Lung microvascular endothelial cell (primary cell): ENCODE measurements around the gene TRAPPC12. TPM values are rescaled to one million over a fixed set of nuclear protein-coding genes. Genes with fewer than 3 reads are reported as not detected.

Source experiments
- DNase-seq, 2 donors: peaks; one replicate each; pipeline versions ENCODE4 v3.0.0 to v3.0.0-alpha.2; 2010; ENCODE audit warnings: low read depth in 2 of 2
- total RNA-seq: library from RNA; depleted of rRNA; stranded (reverse); fragments of >200 nt; gene quantifications from 2 replicates; pipeline ENCODE4 v1.2.1, GENCODE V29; 2014

The TRAPPC12 gene
- total RNA-seq, 1 donor from 2014 or later: 49.4 TPM

GRCh38 chr2:3465844-3466481 lies 86.5 kb downstream of the TRAPPC12 start:
- DNase-seq: peak in 1 of 2 donors; percentile 55

GRCh38 chr2:3466482-3466863 lies 87.0 kb downstream of the TRAPPC12 start:
- no peak for DNase-seq

GRCh38 chr2:3466966-3467365 lies 87.5 kb downstream of the TRAPPC12 start:
- no peak for DNase-seq

GRCh38 chr2:3467654-3468053 lies 88.2 kb downstream of the TRAPPC12 start:
- DNase-seq: no peak

GRCh38 chr2:3468296-3468988 lies 88.9 kb downstream of the TRAPPC12 start:
- DNase-seq: no peak

GRCh38 chr2:3469486-3469885 lies 90.0 kb downstream of the TRAPPC12 start:
- no peak for DNase-seq

- DNase-seq: peak in 1 of 2 donors; percentile 37
Measured at GRCh38 chr2:3470166-3470651, 90.7 kb downstream of the TRAPPC12 start.

DNA sequence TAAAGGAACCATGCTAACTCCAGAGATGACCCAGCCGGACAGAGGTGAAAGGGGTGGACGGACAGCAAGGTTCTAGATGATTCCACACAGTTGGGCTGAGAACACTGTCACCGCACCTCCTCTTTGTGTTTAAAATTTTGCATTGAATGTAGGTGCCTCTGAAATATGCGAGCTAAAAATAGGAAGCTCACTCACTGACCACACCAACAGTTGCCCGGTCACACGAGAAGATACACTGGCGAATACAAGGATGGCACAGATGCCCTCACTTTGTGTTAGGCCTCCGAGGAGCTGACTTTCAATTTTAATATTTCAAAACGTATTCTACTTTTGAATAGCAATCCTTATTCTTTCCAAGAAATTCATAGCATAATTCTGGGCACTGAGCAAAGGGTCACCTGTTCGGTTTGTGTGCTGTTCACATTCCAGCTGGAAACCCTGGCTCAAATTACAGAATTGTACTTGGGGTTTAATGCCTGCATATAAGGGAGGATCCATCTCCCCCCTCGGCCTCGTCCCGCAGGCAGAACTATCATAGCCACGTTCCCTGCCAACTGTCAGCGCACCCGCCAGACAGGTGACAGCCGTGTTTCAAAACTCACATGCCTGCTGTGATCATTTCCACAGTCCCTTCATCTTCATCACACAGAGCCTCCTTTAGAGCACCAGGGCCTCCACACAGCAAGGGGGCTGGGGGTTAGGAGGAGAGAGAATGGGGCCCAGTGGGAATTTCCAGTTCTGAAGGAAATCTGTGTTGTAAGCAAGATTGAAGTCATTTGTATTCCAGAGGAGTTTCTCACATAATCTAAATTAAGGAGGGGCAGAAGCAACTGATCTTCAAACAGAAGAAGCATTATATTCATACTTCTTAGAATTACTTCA lies 91.6 kb downstream of the TRAPPC12 start:
- DNase-seq: no peak

DNA sequence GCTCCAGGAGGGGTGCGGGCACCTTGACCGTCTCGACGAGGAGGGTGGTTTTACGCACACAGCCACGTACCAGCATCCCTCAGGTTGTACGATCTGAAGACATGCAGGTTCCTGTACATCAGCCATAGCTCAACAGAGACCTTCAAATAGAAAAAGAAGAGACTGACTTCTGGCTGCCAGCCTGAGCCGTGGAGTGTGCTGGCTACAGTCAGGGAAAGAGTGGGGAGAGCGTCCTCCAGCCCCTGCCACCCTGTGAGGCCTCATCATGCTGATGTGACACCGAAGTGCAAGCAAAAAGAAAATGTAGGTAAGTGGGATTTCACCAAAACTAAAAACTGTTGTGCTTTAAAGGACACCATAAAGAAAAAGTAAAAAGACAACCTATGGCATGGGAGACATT lies 92.8 kb downstream of the TRAPPC12 start:
- DNase-seq: no peak

DNA sequence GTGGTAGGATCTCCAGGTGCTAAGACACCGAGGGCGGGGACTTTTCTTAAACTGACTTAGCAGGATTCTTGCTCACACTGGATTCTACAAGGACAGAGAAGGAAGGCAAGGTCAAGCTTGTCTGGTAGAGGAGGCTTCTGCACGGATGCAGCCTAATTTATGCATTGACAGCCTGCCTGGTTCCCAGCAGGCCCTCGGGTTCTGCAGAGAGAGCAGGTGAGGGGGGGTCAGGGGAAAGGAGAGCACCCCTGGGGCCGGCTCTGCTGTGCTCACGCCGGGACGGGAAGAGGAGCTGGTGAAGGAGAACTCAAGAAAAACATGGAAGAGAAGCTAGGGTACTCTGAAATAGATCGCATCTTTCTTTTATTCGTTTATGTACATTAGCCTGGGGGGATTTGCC lies 93.5 kb downstream of the TRAPPC12 start:
- DNase-seq: no peak

- DNase-seq: no peak
Measured at GRCh38 chr2:3475771-3476170, 96.3 kb downstream of the TRAPPC12 start.

DNA sequence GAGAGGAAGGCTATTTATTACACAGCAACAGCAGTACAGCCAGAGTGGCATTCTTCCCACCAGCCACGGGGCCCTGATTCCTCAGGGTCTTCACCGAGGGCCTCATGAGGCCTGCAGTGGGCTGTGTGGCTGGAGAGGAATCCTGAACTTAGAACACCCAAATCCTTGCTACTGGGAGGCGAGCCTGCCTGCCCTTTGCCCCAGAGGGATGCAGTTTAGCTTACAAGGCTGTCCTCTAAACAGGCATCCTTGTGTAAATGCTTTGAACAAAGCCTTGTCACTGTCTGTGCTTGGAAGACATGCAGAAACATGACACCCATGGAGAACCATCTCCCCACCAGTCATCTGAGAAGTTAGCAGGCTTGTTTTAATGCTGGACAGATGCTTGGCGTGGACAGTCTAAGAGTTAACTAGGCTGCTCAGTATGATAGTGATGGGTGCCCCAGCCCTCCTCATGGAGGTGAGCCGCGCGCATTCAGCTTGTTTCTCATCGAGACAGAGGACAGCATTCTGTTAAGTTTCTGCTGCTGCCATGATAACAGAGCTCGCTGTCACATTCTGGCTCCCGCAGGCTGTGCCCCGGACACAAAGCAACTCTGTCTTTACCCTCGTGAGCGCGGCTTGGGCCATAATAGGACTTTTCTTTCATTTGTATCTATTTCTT lies 97.0 kb downstream of the TRAPPC12 start:
- no peak for DNase-seq

DNA sequence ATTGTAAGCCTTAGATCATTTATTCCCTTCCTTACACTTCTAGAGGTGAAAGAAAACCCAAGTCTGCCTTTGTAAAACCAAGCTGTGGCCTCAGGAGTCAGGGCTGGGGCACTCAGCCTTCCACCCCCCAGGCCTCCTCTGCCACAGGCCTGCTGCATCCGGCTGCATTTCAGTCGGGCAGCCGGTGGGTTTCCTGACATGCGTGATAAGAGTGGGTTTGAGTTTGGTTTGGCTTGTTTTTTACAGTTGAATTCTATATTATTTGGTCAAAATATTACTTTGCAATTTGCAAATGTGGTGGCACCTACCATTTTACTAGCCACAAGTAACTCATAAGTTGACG lies 97.5 kb downstream of the TRAPPC12 start:
- no peak for DNase-seq

DNA sequence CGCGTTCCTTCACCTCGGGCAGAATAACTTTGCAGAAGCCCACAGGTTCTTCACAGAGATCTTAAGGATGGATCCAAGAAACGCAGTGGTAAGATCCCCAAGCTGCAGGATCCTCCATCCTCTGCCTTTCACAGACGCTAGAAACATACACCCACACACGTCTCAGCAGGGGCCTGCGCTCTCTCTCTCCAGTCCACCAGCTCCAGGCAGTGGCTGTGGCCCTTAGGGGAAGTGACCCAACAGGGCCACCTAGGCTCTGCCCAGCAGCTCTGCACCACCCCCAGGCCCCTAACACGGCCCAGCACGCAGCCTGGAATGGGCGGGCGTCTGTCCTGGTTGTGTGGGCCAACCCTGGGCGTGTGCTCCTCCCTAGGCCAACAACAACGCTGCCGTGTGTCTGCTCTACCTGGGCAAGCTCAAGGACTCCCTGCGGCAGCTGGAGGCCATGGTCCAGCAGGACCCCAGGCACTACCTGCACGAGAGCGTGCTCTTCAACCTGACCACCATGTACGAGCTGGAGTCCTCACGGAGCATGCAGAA lies 99.4 kb downstream of the TRAPPC12 start:
- DNase-seq: no peak

DNA sequence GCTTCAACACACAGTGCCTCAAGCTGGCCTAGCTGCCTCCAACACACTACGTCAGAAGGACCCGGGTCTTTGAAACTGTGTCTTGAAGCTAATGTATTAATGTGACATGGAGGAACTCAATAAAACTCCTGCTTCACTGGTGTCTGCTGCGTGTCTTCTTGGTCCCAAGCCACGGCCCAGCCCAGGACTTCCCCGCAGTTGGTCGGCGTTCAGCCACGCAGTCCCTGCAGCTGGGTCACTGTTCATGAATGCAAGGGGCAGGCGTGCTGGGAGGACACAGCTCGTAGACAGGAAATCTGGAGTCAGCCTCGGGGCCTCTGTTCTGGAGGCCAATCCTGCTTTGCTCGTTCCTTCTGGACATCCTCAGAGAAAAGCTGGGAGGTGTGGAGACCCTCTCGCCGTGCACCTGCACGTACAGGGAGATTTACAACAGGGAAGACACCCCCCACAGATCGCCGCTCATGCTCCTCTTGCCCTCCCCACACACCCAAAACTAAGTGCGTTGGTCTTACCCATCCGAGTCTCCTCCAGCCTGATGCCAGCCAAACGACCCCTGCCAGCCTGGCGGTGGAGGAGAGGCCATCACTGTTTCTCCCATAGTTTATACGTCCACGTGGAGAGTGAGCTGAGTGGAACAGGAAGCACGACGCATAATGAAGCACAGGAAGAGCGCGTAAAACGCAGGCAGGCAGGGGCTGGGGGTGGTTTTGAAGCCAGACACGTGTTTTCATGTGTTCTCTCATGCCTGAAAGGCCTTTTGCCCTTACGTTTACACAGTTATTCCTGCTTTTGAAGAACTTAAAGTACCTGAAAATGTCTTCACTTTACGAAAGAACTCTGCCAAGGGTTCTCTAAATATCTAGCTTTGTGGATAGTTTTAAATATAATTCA lies 100.2 kb downstream of the TRAPPC12 start:
- DNase-seq: peak; percentile 35 to 60

DNA sequence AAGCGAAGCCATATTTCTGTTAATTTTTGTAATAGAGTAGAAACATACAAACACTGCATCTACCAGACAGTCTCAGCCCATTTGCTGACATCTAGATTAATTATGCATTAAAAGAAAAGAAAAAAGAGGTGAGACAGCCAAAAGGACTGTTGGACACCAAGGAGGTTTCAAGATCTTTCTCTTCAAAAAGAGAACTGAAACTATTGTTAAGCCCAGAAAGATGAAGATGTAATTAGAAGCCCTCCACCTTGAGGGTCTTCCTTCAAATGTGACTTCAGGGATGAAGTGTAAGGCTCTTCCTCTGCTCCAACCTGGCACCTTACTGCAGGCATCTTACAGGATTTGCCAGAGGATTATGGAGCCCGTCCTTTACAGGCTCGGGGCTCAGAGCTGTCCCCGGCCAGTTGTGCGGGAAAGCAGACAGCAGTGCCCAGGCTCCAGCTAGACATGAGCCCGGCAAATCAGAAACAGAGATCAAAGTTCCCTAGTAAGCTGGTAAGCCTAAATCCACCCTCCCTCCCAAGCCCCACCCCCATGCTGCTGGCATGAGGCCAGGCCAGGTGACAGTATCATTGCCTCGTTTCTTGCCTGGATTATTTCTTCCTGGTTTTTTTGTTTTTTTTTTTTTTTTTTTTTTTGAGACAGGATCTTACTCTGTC lies 101.0 kb downstream of the TRAPPC12 start:
- no peak for DNase-seq

DNA sequence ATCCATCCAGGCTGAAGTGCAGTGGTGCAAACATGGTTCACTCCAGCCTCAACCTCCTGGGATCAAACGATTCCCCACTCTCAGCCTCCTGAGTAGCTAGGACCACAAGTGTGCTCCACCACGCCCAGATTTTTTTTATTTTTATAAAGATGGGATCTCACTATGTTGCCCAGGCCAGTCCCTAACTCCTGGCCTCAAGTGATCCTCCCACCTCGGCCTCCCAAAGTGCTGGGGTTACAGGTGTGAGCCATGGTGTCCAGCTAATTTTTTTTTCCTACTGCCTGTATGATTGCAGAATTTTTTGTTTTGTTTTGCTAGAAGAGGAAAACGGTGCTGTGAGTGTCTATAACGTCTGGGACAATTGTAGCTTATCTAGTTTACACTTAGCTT lies 101.5 kb downstream of the TRAPPC12 start:
- DNase-seq: no peak

DNA sequence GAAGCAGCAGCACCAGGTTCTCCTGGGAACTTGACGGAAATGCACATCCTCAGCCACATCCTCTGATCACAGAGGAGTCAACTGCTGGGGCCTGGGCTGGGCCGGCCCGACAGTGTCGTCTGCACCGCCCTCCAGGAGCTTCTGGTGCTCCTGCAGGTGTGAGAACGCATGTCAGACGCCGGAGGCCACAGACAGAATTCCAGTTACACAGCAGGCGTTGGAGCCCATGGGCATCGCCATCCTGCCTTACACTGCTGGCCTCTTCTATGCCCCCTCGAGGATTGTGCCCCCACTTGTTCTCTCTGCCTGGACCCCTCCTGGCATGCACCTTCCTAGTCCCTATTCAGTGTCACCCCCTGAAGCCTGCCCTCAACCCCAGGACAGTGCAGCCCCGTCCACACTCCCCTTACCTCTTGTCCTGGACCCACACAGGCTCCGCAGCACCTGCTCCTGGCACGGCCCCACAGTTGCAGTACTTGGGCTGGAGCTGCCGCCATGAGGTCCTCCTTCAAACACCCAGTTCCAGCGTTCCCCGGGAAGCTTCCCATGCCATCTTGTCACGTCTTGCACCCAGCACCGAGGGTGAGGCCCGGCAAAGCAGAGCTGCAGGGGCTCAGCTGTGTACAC lies 102.4 kb downstream of the TRAPPC12 start:
- DNase-seq: no peak

GRCh38 chr2:3482363-3482821 lies 102.9 kb downstream of the TRAPPC12 start:
- DNase-seq: no peak
